NCI-H146 (cell line): ENCODE data around the gene ZNF280B.
A peak's percentile ranks its signal among the peaks of the same experiment; 100 is the strongest.
"Not testable (repeated sequence)": the region's sequence is repeated elsewhere in the genome, so short reads cannot be mapped to it uniquely, and the experiment has no call there.

Source experiments
- DNase-seq: peaks from one replicate; lab custom pipeline; 2025; lab: John Stamatoyannopoulos, UW

The ZNF280B gene

DNA sequence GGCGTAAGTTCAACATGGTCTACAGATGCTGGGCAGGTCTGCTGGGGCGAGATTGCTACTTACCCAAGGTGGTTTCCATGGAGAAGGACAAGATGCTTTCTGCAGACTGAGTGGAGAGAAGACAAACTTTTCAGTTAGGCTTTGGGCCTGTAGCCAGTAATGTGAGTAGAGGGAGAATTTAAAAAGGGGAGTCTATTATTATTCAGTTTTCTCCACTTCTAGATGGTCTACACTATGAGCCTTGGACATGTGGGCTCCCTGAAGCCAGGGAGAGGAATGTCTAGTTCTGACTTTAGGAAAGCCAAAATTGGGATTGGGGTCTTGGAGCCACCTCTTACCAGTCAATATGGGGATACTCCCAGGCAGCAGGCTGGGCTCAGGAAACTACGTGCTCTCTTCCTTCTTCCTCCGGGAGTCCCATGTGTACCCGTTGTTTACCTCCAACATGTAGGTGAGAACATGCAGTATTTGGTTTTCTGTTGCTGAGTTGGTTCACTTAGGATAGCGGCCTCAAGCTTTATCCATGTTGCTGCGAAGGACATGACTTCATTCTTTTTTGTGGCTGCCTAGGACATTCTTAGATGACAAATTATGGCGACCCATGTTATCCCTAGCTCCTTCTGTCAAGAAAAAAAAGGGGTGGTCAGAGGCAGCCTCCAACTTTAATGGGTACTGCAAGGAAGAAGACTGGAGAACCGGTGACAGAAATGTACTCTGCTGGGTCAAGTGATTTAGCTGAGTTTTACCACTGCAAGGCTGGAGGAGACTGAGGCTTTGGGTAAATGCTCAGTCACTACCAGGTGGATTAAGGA, 26.3 kb upstream of the ZNF280B start:
- no peak for DNase-seq

GRCh38 chr22:22533863-22534262, 25.3 kb upstream of the ZNF280B start:
- DNase-seq: no peak

GRCh38 chr22:22533417-22533816, 24.9 kb upstream of the ZNF280B start:
- no peak for DNase-seq

- not testable (repeated sequence) for DNase-seq
Observed at GRCh38 chr22:22532547-22533071, 24.1 kb upstream of the ZNF280B start.

- no peak for DNase-seq
Observed at GRCh38 chr22:22531770-22532546, 23.4 kb upstream of the ZNF280B start.

- no peak for DNase-seq
Observed at GRCh38 chr22:22528780-22529179, 20.2 kb upstream of the ZNF280B start.

- DNase-seq: no peak
Observed at GRCh38 chr22:22527312-22527711, 18.8 kb upstream of the ZNF280B start.

DNA sequence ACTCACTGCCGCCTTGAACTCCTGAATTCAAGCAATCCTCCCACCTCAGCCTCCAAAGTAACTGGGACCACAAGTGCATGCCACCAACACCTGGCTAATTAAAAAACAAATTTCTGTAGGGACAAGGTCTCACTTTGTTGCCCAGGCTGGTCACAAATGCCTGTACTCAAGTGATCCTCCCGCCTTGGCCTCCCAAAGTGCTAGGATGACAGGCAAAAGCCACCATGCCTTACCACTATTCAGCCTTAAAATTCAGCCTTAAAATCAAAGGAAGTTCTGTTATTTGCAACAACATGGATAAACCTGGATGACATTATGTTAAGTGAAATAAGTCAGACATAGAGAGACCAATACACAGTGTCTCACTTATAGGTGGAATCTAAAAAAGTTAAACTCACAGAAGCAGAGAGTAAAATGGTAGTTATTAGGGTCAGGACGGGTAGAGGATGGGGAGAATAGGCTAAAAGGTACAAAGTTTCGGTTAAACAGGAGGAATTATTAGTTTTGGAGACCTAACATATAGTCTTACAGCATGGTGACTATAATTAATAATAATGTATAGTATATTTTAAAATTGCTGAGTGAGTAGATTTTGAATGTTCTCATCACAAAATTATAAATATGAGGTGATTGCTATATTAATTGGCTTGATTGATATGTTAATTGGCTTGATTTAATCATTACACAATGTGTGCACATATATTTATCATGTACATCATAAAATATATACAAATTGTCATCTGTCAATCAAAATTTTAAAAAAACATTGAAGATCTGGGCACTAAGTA, 17.8 kb upstream of the ZNF280B start:
- DNase-seq: no peak

GRCh38 chr22:22523494-22523893, 15.0 kb upstream of the ZNF280B start:
- no peak for DNase-seq

DNA sequence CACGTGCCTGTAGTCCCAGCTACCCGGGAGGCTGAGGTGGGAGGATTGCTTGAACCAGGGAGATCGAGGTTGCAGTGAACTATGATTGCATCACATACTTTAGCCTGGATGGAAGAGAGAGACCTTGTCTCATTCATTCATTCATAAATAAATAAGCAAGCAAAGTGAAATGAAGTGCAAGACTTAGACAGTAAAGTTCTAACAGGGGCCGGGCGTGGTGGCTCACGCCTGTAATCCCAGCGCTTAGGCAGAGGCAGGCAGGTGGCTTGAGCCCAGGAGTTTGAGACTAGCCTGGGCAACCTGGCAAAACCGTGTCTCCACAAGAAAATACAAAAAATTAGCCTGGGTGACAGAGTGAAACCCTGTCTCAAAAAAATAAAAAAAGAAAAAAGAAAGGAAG, 13.1 kb upstream of the ZNF280B start:
- no peak for DNase-seq

DNA sequence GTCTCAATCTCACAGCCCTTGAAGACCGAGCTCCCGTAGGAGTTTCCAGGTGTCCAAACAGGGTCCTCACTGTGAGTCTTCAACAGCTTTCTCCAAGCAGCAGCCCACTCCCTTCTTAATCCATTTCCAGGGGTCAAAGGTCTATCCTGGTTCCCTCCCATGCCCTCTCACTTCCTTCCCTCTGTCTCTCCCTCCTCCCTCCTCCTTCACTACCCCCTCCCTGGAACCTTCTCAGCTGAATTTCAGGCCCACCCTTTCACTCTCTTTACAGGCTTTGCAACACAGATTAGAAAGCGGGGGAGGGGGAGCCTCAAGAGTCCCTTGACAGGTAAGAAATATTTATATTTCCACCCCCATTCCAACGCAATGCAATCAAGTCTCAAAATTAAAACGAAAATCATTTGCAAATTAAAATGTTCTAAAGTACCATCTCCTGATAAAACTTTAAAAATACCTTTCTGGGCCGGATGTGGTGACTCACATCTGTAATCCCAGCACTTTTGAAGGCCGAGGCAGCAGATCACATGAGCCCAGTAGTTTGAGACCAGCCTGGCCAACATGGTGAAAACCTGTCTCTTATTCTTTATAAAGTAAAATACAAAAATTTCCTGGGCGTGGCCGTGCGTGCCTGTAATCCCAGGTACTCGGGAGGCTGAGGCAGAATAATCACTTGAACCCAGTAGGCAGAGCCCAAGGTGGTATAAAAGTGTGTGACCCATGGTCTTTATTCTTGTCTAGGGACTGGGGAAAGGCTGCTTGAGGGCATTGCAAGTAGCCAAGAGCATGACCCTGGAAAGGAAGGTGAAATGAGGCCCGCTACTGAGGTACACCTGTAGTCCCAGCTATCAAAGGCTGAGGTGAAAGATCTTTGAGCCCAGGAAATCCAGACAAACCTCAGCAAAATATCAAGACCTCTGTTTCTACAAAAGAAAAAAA, 12.4 kb upstream of the ZNF280B start:
- no peak for DNase-seq

GRCh38 chr22:22520020-22520656, 11.6 kb upstream of the ZNF280B start, which contains the start of gene ZNF280A:
Gene ZNF280A, minus strand, starts transcription at chr22:22520270. Its CDS starts 4,640 bp downstream, at chr22:22515630.
- peak; percentile 52 for DNase-seq

GRCh38 chr22:22519591-22519990, 11.0 kb upstream of the ZNF280B start:
- peak; percentile 20 for DNase-seq

DNA sequence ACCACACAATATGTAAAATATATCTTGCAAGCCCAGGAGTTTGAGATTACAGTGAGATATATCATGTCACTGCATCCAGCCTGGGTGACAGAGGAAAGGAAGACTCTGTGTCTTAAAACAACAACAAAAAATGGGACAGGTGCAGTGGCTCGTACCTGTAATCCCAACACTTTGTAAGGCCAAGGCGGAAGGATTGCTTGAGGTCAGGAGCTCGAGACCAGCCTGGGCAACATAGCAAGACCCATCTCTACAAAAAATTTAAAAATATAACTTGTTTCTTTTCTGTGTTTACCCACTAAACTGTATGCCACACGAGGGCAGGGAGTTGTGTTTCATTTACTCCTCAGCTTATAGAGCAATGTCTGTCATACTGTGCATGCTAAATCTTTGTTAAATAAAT, 8.4 kb upstream of the ZNF280B start:
- DNase-seq: no peak

GRCh38 chr22:22515890-22516289, 7.3 kb upstream of the ZNF280B start:
- DNase-seq: no peak

GRCh38 chr22:22514431-22514830, 5.9 kb upstream of the ZNF280B start:
- peak; percentile 11 for DNase-seq

DNA sequence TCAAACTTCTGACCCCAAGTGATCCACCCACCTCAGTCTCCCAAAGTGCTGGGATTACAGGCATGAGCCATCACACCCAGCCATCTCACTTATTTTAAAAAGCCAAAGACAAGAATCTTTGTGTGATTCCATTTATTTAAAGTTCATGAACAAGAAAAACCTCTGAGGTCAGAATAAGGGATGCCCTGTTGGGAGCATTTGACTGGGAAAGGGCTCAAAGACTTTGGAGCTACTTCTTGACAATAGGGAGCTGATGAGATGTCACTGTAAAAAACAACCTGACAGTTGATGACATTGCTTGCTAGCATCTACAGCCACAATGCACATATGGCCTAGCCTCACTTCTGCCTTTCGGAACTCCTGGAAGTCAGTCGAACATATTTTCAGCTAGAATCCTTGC, 5.1 kb upstream of the ZNF280B start:
- no peak for DNase-seq

GRCh38 chr22:22512951-22513350, 4.4 kb upstream of the ZNF280B start:
- DNase-seq: no peak

GRCh38 chr22:22510833-22511232, 2.3 kb upstream of the ZNF280B start:
- not testable (repeated sequence) for DNase-seq

GRCh38 chr22:22509912-22510311, 1.4 kb upstream of the ZNF280B start:
- not testable (repeated sequence) for DNase-seq
